T-cell (primary cell): ENCODE results near the gene ANKRD22. TPM values are rescaled to one million over a fixed set of nuclear protein-coding genes. Genes with fewer than 3 reads are reported as not detected.

ENCODE experiments used
- ATAC-seq, 4 experiments: fragments of 200-7000 bp in 3 of 4; fragments of 150-1000 bp in 1 of 4; cut with Tn5 transposase; replicated peaks in 1 of 4; 1 replicate in 3 of 4; 2 replicates in 1 of 4; pipeline ENCODE4 v1.10.0; 2021; ENCODE audit warnings: moderate library complexity in 3 of 4, mild to moderate bottlenecking in 2 of 4, moderate number of reproducible peaks in 1 of 4
- CTCF ChIA-PET, 2 donors: fragments of 300-600 bp; sonication (Branson Sonifier 250); formaldehyde crosslinking; loops; one replicate each; lab custom pipeline; 2022; ENCODE audit warnings: antibody characterized with exemption in 2 of 2; lab: Charles Lee
- POLR2A ChIA-PET, 2 donors: fragments of 300-600 bp; sonication (Branson Sonifier 250); formaldehyde crosslinking; loops; one replicate each; lab custom pipeline; 2022; ENCODE audit warnings: antibody characterized with exemption in 2 of 2; lab: Charles Lee
- DNase-seq, 35 experiments: peaks; one replicate each; pipeline versions ENCODE4 v3.0.0 to v3.0.0-alpha.2; 2013 to 2023
- H3K27ac ChIP-seq: one replicate; pipeline ENCODE4 v1.5.1; 2013; ENCODE audit warnings: low read length
- H3K27me3 ChIP-seq, 2 experiments: replicated peaks in 1 of 2; 1 replicate in 1 of 2; 2 replicates in 1 of 2; pipeline versions ENCODE4 v1.6.1 to v1.7.0; 2013; ENCODE audit warnings: low read length in 1 of 2, mixed read lengths in 1 of 2; ENCODE audit not compliant: control insufficient read depth in 2 of 2, insufficient read depth in 2 of 2; ENCODE audit errors: extremely low read depth in 1 of 2
- H3K36me3 ChIP-seq, 2 donors: 1 replicate in 1 of 2; 2 replicates in 1 of 2; pipeline versions ENCODE4 v1.6.1 to v1.7.0; 2013; ENCODE audit warnings: low read length in 1 of 2; ENCODE audit not compliant: control insufficient read depth in 2 of 2, insufficient read depth in 1 of 2; ENCODE audit errors: extremely low read depth in 1 of 2
- H3K4me1 ChIP-seq, 2 experiments: 1 replicate in 1 of 2; 2 replicates in 1 of 2; pipeline versions ENCODE4 v1.6.1 to v1.7.0; 2013; ENCODE audit warnings: low read length in 2 of 2, mixed read lengths in 1 of 2; ENCODE audit not compliant: insufficient read depth in 2 of 2, control insufficient read depth in 1 of 2; ENCODE audit errors: extremely low read depth in 1 of 2
- H3K4me3 ChIP-seq, 2 donors: 1 replicate in 1 of 2; 2 replicates in 1 of 2; pipeline versions ENCODE4 v1.5.1 to v1.7.0; 2013; ENCODE audit warnings: mild to moderate bottlenecking in 2 of 2, low read length in 1 of 2, moderate library complexity in 1 of 2; ENCODE audit not compliant: control insufficient read depth in 1 of 2; ENCODE audit errors: extremely low read depth in 1 of 2
- H3K9me3 ChIP-seq: 2 replicates; pipeline ENCODE4 v1.7.0; 2013
- H3K27ac Mint-ChIP-seq, 2 donors: one replicate each; pipeline ENCODE4 v1.8.0; 2020 to 2021; ENCODE audit warnings: mild to moderate bottlenecking in 2 of 2, mixed read lengths in 2 of 2
- H3K27me3 Mint-ChIP-seq, 2 donors: one replicate each; pipeline ENCODE4 v1.8.0; 2021 to 2022; ENCODE audit warnings: mixed read lengths in 2 of 2
- H3K36me3 Mint-ChIP-seq: one replicate; pipeline ENCODE4 v1.8.0; 2021; ENCODE audit warnings: mixed read lengths
- H3K4me1 Mint-ChIP-seq, 3 donors: one replicate each; pipeline ENCODE4 v1.8.0; 2020 to 2022; ENCODE audit warnings: mixed read lengths in 3 of 3, mild to moderate bottlenecking in 1 of 3
- H3K4me3 Mint-ChIP-seq, 3 donors: one replicate each; pipeline ENCODE4 v1.8.0; 2020 to 2022; ENCODE audit warnings: mild to moderate bottlenecking in 3 of 3, mixed read lengths in 3 of 3, moderate library complexity in 3 of 3
- H3K9me3 Mint-ChIP-seq, 3 donors: one replicate each; pipeline ENCODE4 v1.8.0; 2020 to 2022; ENCODE audit warnings: mixed read lengths in 3 of 3
- WGBS: methylation state at CpG from one replicate; pipeline ENCODE4 v1.1.5; 2013; ENCODE audit warnings: missing lambda C conversion rate; ENCODE audit not compliant: insufficient coverage; 5-methylcytosine and 5-hydroxymethylcytosine counted together
- total RNA-seq, 35 experiments: library from RNA in 6 of 35; stranded (reverse) in 6 of 35; fragments of 120-200 nt in 1 of 35; gene quantifications; one replicate each; pipeline versions ENCODE4 v1.2.1 to v1.2.4 and lab custom pipeline; 2013 to 2026

Gene ANKRD22
- total RNA-seq, 5 donors from 2014 or later (not counting 1 experiment from before 2014, with no cell fraction given): not detected

DNA sequence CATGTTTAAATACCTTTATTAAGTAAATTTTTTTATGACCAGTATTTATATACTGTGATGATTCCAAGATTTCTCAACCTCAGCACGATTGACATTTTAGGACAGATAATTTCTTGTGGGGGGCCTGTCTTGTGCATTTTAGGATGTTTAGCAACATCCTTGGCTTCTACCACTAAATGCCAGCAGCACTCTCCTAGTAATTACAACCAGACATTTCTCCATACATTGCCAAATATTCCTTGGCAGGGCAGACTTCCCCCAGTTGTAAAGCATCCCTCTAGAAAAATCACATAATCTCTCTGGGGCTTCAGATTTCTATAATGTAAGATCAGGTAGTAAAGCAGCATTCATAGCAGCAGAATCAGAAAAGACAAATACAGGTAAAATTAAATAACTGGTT lies 56.9 kb downstream of the ANKRD22 start:
- no peak overlapping the region for H3K27ac ChIP-seq
- H3K4me1 ChIP-seq: peaks cover 2 to 3% of the 10 kb centered on the region in 2 experiments
- H3K27me3 ChIP-seq: no peaks in the 10 kb centered on the region
- Mint-ChIP-seq H3K4me3 (no peak overlapping the region), H3K4me1 (peaks cover 7 to 19% (median 19%) of the 10 kb centered on the region in 3 donors), H3K27ac (no peak overlapping the region), H3K27me3 (no peaks in the 10 kb centered on the region), H3K36me3 (no peaks in the 10 kb centered on the region), H3K9me3 (no peaks in the 10 kb centered on the region)
- no peak overlapping the region for H3K4me3 ChIP-seq
- DNase-seq (no peak), ATAC-seq (no peak)
- ChIA-PET POLR2A (no interaction called here), CTCF (no interaction called here)
- H3K9me3 ChIP-seq: no peaks in the 10 kb centered on the region
- WGBS: no CpG with 5 or more reads among the region's 1 CpG
- H3K36me3 ChIP-seq: no peaks in the 10 kb centered on the region

DNA sequence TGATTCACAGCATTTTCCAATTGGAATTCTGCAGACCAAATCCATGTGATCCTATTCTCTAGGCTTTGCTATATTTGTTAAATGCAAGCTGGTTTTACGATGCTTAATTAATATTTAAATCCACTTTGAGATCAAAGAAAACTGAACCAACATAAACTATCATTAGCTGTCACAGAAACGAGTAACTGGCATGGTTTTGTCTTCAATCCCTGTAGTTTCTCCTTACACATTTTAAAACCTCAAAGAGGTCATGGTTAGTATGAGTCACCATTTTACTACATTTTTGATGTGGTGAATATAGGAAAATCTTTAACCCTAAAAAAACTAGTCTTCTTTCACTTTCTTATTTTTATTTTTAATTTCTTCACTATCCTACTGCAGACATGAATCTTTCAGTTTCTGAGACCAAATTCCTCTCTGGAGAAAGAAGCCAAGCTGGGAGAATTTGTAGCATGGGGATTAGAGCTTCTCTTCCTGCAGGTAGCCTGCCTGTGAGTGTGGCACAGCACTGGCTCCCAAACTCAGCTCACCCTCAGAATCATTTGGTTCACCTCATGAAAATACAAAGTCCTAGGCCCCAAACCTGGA lies 57.8 kb downstream of the ANKRD22 start:
- no peaks in the 10 kb centered on the region for H3K9me3 ChIP-seq
- Mint-ChIP-seq H3K4me3 (no peak overlapping the region), H3K27ac (no peak overlapping the region), H3K4me1 (peaks cover 7 to 19% (median 19%) of the 10 kb centered on the region in 3 donors), H3K27me3 (no peaks in the 10 kb centered on the region), H3K36me3 (no peaks in the 10 kb centered on the region), H3K9me3 (no peaks in the 10 kb centered on the region)
- no peaks in the 10 kb centered on the region for H3K36me3 ChIP-seq
- peak; percentile 31 to 66 (median 54) for ATAC-seq
- peaks cover 2 to 3% of the 10 kb centered on the region in 2 experiments for H3K4me1 ChIP-seq
- peak in 1 of 35 experiments; percentile 34 for DNase-seq
- no peak overlapping the region for H3K27ac ChIP-seq
- POLR2A ChIA-PET: no interaction called here
- CTCF ChIA-PET: no interaction called here
- no peak overlapping the region for H3K4me3 ChIP-seq
- H3K27me3 ChIP-seq: no peaks in the 10 kb centered on the region
- no CpG with 5 or more reads among the region's 2 CpGs for WGBS

DNA sequence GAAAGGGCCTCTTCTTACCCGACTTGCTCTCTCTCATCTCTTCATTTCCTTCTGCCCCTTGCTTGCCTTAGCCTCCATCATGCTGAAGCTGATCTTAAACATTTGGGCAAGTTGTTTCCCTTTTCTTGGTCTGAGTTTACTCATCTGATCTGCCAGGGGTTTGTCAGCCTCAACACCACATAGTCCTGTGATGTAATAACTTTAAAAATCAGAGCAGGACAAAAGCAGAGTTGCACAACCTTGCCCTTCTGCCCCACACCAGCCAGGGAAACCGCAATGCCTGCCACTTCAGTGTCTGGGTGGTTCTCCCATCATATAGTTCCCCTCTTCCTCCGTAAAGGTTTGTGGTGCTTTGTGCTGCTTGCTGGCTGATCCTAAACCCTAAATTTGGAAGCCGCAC lies 59.0 kb downstream of the ANKRD22 start:
- peaks cover 2 to 3% of the 10 kb centered on the region in 2 experiments for H3K4me1 ChIP-seq
- Mint-ChIP-seq H3K36me3 (no peaks in the 10 kb centered on the region), H3K27me3 (no peaks in the 10 kb centered on the region), H3K9me3 (no peaks in the 10 kb centered on the region), H3K4me3 (no peak overlapping the region), H3K4me1 (peaks cover 7 to 19% (median 19%) of the 10 kb centered on the region in 3 donors), H3K27ac (no peak overlapping the region)
- ChIA-PET POLR2A (no interaction called here), CTCF (no interaction called here)
- no peaks in the 10 kb centered on the region for H3K27me3 ChIP-seq
- DNase-seq: peak in 4 of 35 experiments; percentile 3 to 29 (median 6)
- no peak overlapping the region for H3K4me3 ChIP-seq
- ATAC-seq: peak in 1 of 4 experiments; percentile 19
- H3K27ac ChIP-seq: no peak overlapping the region
- 100% methylated on average over 2 of the region's 4 CpGs for WGBS
- no peaks in the 10 kb centered on the region for H3K36me3 ChIP-seq
- H3K9me3 ChIP-seq: no peaks in the 10 kb centered on the region

DNA sequence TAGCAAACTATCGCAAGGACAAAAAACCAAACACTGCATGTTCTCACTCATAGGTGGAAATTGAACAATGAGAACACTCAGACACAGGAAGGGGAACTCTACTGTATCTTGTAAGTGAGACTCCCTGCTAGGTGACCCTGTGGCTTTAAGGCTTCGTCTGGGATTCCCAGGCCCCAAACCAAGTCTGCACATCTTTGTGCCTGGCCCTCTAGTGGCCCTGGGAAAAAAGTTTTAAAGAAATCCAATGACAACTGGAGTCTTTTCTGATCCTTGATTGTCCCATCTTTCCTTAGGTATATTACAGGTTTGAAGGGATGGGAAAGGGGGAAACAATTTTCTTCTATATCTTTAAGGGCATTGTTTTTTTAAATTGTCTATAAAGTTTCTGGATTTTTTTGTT lies 59.7 kb downstream of the ANKRD22 start:
- H3K4me3 Mint-ChIP-seq: no peak overlapping the region
- Histone ChIP-seq H3K27ac (no peak overlapping the region), H3K27me3 (no peaks in the 10 kb centered on the region), H3K4me1 (peaks cover 2 to 3% of the 10 kb centered on the region in 2 experiments), H3K9me3 (no peaks in the 10 kb centered on the region), H3K4me3 (no peak overlapping the region), H3K36me3 (no peaks in the 10 kb centered on the region)
- ChIA-PET CTCF (no interaction called here), POLR2A (no interaction called here)
- DNase-seq (peak in 1 of 35 experiments; percentile 10), ATAC-seq (no peak)
- no peaks in the 10 kb centered on the region for H3K36me3 Mint-ChIP-seq
- no peaks in the 10 kb centered on the region for H3K27me3 Mint-ChIP-seq
- no peak overlapping the region for H3K27ac Mint-ChIP-seq
- WGBS: no CpG with 5 or more reads among the region's 2 CpGs
- no peaks in the 10 kb centered on the region for H3K9me3 Mint-ChIP-seq
- peaks cover 7 to 19% (median 19%) of the 10 kb centered on the region in 3 donors for H3K4me1 Mint-ChIP-seq

DNA sequence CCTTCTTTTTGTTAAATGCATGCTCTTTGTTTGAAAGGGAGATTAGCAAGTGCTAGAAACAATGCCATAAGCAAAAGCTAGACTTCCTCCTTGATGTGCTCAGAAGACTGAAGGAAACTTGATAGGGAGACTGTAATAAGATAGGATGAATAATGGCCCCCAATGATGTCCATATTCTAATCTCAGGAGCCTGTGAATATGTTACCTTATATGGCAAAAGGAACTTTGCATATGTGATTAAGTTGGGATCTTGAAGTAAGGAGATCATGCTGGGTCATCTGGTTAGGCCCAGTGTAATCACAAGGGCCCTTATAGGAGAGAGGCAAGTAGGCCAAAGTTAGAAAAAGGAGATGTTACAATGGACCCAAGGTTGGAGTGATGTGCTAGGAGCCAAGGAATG lies 62.7 kb downstream of the ANKRD22 start:
- H3K4me1 ChIP-seq: peaks cover under 1 to 2% of the 10 kb centered on the region in 2 experiments
- H3K4me3 Mint-ChIP-seq: no peak overlapping the region
- H3K36me3 ChIP-seq: no peaks in the 10 kb centered on the region
- H3K27me3 ChIP-seq: no peaks in the 10 kb centered on the region
- no peak for DNase-seq
- no peak overlapping the region for H3K4me3 ChIP-seq
- no peaks in the 10 kb centered on the region for H3K9me3 Mint-ChIP-seq
- ChIA-PET CTCF (no interaction called here), POLR2A (no interaction called here)
- no peak overlapping the region for H3K27ac Mint-ChIP-seq
- no peaks in the 10 kb centered on the region for H3K36me3 Mint-ChIP-seq
- H3K4me1 Mint-ChIP-seq: peaks cover 4 to 15% (median 14%) of the 10 kb centered on the region in 3 donors
- no peaks in the 10 kb centered on the region for H3K27me3 Mint-ChIP-seq
- H3K9me3 ChIP-seq: no peaks in the 10 kb centered on the region
- no peak overlapping the region for H3K27ac ChIP-seq
- ATAC-seq: no peak

DNA sequence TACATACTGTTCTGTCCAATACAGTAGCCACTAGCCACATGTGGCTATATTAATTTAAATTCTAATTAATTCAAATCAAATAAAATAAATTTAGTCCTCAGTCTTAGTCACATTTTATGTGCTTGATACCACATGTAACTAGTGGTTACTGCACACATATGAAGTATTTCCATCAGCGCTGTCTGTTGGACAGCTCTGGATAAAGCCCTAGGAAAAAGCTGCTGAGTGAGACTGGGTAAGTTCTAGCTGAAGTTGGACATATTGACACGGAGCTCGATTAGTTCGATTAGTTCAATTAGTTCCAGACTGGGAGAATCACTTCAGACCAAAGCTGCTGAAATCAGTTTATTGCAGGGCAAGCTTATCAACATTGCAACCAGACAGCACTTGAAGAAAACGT lies 64.2 kb downstream of the ANKRD22 start:
- 91% methylated on average over 3 of the region's 5 CpGs for WGBS
- H3K9me3 ChIP-seq: no peaks in the 10 kb centered on the region
- no peaks in the 10 kb centered on the region for H3K27me3 ChIP-seq
- no peak overlapping the region for H3K4me3 Mint-ChIP-seq
- H3K4me1 ChIP-seq: no peaks in the 10 kb centered on the region
- DNase-seq (no peak), ATAC-seq (no peak)
- H3K4me1 Mint-ChIP-seq: peaks cover 0 to 2% (median 1%) of the 10 kb centered on the region in 3 donors
- no peaks in the 10 kb centered on the region for H3K36me3 ChIP-seq
- H3K9me3 Mint-ChIP-seq: no peaks in the 10 kb centered on the region
- no peaks in the 10 kb centered on the region for H3K36me3 Mint-ChIP-seq
- H3K27ac ChIP-seq: no peak overlapping the region
- ChIA-PET POLR2A (no interaction called here), CTCF (interaction anchor here in 1 of 2 donors (0.7 kb wide), 1 partner anchor 49 kb away, joined by 3 read pairs; no protein-coding TSS in a partner anchor)
- H3K27me3 Mint-ChIP-seq: no peaks in the 10 kb centered on the region
- H3K4me3 ChIP-seq: no peak overlapping the region
- H3K27ac Mint-ChIP-seq: no peak overlapping the region
